Caco-2 (cell line): ENCODE data around the gene CRYM. TPM values are rescaled to one million over a fixed set of nuclear protein-coding genes. Genes with fewer than 3 reads are reported as not detected.

ENCODE experiments used
- BruUV-seq: library from RNA; stranded (reverse); fragments of 400-500 nt; replicated peaks from 2 replicates; lab custom pipeline; 2021; lab: Mats Ljungman, UMichigan
- CTCF ChIA-PET: fragments of 300-600 bp; sonication (Branson Sonifier 250); formaldehyde crosslinking; loops from one replicate; lab custom pipeline; 2022; ENCODE audit warnings: antibody characterized with exemption; lab: Charles Lee
- POLR2A ChIA-PET: fragments of 300-600 bp; sonication (Branson Sonifier 250); formaldehyde crosslinking; loops from one replicate; lab custom pipeline; 2022; ENCODE audit warnings: antibody characterized with exemption; lab: Charles Lee
- DNase-seq, 2 experiments: peaks; one replicate each; pipeline versions ENCODE4 v3.0.0 to v3.0.0-alpha.2; 2020 to 2022
- H3K27me3 ChIP-seq: replicated peaks from 2 replicates; pipeline ENCODE4 v1.6.0; 2011; ENCODE audit warnings: low read length; ENCODE audit not compliant: control insufficient read depth, insufficient read depth
- H3K36me3 ChIP-seq: 2 replicates; pipeline ENCODE4 v1.5.1; 2011; ENCODE audit warnings: low read length; ENCODE audit not compliant: control insufficient read depth, insufficient read depth
- H3K4me1 ChIP-seq: fragments of 250-450 bp; sonication (Bioruptor Pico); 2 replicates; pipeline ENCODE4 v1.5.1; 2020; ENCODE audit warnings: mild to moderate bottlenecking
- H3K4me3 ChIP-seq: 2 replicates; pipeline ENCODE4 v1.5.1; 2011; ENCODE audit warnings: low read depth, mild to moderate bottlenecking, control low read depth, low read length
- H3K9me3 ChIP-seq: fragments of 250-450 bp; sonication (Bioruptor Pico); 2 replicates; pipeline ENCODE4 v1.5.1; 2020; ENCODE audit warnings: mild to moderate bottlenecking, moderate library complexity
- H3K27ac Mint-ChIP-seq: one replicate; pipeline ENCODE4 v1.8.0; 2022; ENCODE audit warnings: mixed read lengths; ENCODE audit not compliant: unreplicated experiment
- H3K27me3 Mint-ChIP-seq: one replicate; pipeline ENCODE4 v1.8.0; 2022; ENCODE audit warnings: mixed read lengths; ENCODE audit not compliant: insufficient read depth, unreplicated experiment
- H3K36me3 Mint-ChIP-seq: one replicate; pipeline ENCODE4 v1.8.0; 2022; ENCODE audit warnings: mild to moderate bottlenecking, mixed read lengths; ENCODE audit not compliant: insufficient read depth, unreplicated experiment
- H3K4me1 Mint-ChIP-seq: one replicate; pipeline ENCODE4 v1.8.0; 2022; ENCODE audit warnings: low read depth, mixed read lengths; ENCODE audit not compliant: unreplicated experiment
- H3K4me3 Mint-ChIP-seq: one replicate; pipeline ENCODE4 v1.8.0; 2022; ENCODE audit warnings: mild to moderate bottlenecking, moderate library complexity, mixed read lengths; ENCODE audit not compliant: unreplicated experiment
- H3K9me3 Mint-ChIP-seq: one replicate; pipeline ENCODE4 v1.8.0; 2022; ENCODE audit warnings: mixed read lengths; ENCODE audit not compliant: unreplicated experiment
- intact Hi-C: fragments of 100-400 bp; cut with micrococcal nuclease; formaldehyde crosslinking; loops from one replicate; pipeline ENCODE4 v1.10.0; 2022; ENCODE audit not compliant: unreplicated experiment
- total RNA-seq: library from RNA; stranded (reverse); gene quantifications from 2 replicates; pipeline ENCODE4 v1.2.3, GENCODE V29; 2022
- TF ChIP-seq, protein P1 (sequence below), 2 experiments: fragments of 200-600 bp in 1 of 2; IDR thresholded peaks; 1 replicate in 1 of 2; 2 replicates in 1 of 2; pipeline versions ENCODE4 v1.5.1 to v1.8.0; 2011 to 2022; ENCODE audit warnings: antibody characterized with exemption in 1 of 2, control low read depth in 1 of 2, inconsistent platforms in 1 of 2, low read depth in 1 of 2, low read length in 1 of 2, mild to moderate bottlenecking in 1 of 2, moderate library complexity in 1 of 2; ENCODE audit not compliant: insufficient read depth in 1 of 2, severe bottlenecking in 1 of 2, unreplicated experiment in 1 of 2

CRYM gene
- total RNA-seq, 1 experiment from 2014 or later: not detected

DNA sequence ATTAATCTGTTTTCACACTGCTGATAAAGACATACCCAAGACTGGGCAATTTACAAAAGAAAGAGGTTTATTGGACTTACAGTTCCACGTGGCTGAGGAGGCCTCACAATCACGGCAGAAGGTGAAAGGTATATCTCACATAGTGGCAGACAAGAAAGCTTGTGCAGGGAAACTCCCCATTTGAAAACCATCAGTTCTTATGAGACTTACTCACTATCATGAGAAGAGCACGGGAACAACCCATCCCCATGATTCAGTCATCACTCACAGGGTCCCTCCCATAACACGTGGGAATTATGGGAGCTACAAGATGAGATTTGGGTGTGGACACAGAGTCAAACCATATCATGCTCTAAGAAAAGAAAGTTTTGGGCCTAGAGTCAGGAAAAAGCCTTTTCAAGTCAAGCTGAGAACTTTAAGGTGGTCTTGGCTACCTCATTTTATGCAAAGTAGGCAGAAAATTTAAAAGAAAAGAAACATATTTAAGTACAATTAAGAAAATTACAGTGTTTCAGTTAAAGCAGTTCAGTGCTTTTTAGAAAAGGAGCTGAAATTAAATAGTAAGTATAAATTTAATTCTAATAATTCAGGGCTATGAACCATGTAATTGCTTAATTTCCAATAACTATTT lies 24.9 kb upstream of the CRYM start:
- Mint-ChIP-seq H3K9me3 (no peaks in the 10 kb centered on the region), H3K27ac (no peak overlapping the region), H3K36me3 (peaks cover 6% of the 10 kb centered on the region), H3K4me1 (peaks cover 8% of the 10 kb centered on the region), H3K4me3 (peak overlapping the region; percentile 97), H3K27me3 (no peaks in the 10 kb centered on the region)
- H3K36me3 ChIP-seq: no peaks in the 10 kb centered on the region
- TF ChIP-seq, protein P1, sequence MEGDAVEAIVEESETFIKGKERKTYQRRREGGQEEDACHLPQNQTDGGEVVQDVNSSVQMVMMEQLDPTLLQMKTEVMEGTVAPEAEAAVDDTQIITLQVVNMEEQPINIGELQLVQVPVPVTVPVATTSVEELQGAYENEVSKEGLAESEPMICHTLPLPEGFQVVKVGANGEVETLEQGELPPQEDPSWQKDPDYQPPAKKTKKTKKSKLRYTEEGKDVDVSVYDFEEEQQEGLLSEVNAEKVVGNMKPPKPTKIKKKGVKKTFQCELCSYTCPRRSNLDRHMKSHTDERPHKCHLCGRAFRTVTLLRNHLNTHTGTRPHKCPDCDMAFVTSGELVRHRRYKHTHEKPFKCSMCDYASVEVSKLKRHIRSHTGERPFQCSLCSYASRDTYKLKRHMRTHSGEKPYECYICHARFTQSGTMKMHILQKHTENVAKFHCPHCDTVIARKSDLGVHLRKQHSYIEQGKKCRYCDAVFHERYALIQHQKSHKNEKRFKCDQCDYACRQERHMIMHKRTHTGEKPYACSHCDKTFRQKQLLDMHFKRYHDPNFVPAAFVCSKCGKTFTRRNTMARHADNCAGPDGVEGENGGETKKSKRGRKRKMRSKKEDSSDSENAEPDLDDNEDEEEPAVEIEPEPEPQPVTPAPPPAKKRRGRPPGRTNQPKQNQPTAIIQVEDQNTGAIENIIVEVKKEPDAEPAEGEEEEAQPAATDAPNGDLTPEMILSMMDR (IDR thresholded peaks at IDR 0.05; ENCODE audit: insufficient read depth in 1 of 2, low read depth in 1 of 2, low read length in 1 of 2, severe bottlenecking in 1 of 2, unreplicated experiment in 1 of 2): no peak
- no peaks in the 10 kb centered on the region for H3K9me3 ChIP-seq
- BruUV-seq: no TSS peak
- no peaks in the 10 kb centered on the region for H3K27me3 ChIP-seq
- no peak overlapping the region for H3K4me3 ChIP-seq
- CTCF ChIA-PET: interaction anchor here (0.6 to 1.3 kb wide), 3 partner anchors 90 to 146 kb away, joined by 4 to 5 read pairs (median 5); no protein-coding TSS in a partner anchor
- POLR2A ChIA-PET: interaction anchor here (0.6 kb wide), 1 partner anchor 496 kb away, joined by 3 read pairs; no protein-coding TSS in a partner anchor
- no peak for DNase-seq
- intact Hi-C loops: loop anchor here (5.0 kb wide), 2 partner anchors 41 to 451 kb away; no protein-coding TSS in a partner anchor
- H3K4me1 ChIP-seq: peaks cover 12% of the 10 kb centered on the region

DNA sequence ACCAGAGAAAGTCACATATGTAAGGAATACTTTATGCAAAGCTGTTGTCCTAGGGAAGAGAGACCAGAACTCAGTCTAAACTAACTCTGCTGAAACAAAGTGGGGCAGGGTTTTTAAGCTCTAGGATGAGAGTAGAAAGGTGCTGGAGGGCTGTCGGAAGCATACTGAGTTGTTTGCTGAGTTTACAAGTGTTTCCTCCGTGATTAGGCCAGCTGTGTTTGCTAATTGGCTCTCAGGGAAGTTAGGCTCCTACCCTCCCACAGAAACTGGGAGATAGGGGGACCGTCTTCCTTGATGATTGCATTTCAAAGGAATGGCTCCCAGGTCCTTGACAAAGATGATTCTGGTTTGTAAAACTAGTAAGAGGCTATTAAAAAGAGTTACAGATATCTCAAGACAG lies 24.4 kb upstream of the CRYM start:
- H3K36me3 ChIP-seq: no peaks in the 10 kb centered on the region
- Mint-ChIP-seq H3K9me3 (no peaks in the 10 kb centered on the region), H3K27me3 (no peaks in the 10 kb centered on the region), H3K27ac (no peak overlapping the region), H3K4me3 (peak overlapping the region; percentile 97), H3K36me3 (peaks cover 6% of the 10 kb centered on the region), H3K4me1 (peaks cover 8% of the 10 kb centered on the region)
- H3K4me1 ChIP-seq: peaks cover 12% of the 10 kb centered on the region
- POLR2A ChIA-PET: interaction anchor here (0.6 kb wide), 1 partner anchor 496 kb away, joined by 3 read pairs; no protein-coding TSS in a partner anchor
- H3K27me3 ChIP-seq: no peaks in the 10 kb centered on the region
- peak overlapping the region; percentile 65; the same call in 1 of the 2 replicates for H3K4me3 ChIP-seq
- no peak for DNase-seq
- TF ChIP-seq, protein P1 (IDR thresholded peaks at IDR 0.05; ENCODE audit: insufficient read depth in 1 of 2, low read depth in 1 of 2, low read length in 1 of 2, severe bottlenecking in 1 of 2, unreplicated experiment in 1 of 2): no peak
- intact Hi-C loops: loop anchor here (5.0 kb wide), 2 partner anchors 40 to 450 kb away; no protein-coding TSS in a partner anchor
- TSS peak; percentile 12 for BruUV-seq
- CTCF ChIA-PET: interaction anchor here (0.6 to 1.3 kb wide), 3 partner anchors 90 to 145 kb away, joined by 4 to 5 read pairs (median 5); no protein-coding TSS in a partner anchor
- no peaks in the 10 kb centered on the region for H3K9me3 ChIP-seq

DNA sequence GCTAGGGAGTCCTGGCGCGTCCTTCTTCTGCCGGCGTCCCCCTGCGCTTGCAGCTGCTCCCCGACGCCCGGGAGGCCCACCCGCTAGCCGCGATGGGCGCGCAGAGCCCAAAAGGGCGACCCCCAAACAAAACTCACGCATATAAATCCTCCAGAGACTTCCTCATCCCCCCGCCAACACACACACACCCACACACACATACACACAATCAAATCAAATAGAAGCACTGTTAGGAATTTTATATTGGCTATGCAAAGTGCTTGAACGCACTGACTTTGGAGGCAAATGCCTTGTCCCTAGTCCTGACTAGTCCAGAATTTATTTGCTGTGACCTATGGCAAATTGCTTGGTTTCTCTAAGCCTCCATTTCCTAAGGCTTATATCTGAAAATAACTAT lies 23.8 kb upstream of the CRYM start:
- intact Hi-C loops: loop anchor here (2.0 to 5.0 kb wide), 3 partner anchors 23 to 450 kb away; partner anchors contain the start of gene CRYM
- Mint-ChIP-seq H3K36me3 (peaks cover 6% of the 10 kb centered on the region), H3K4me1 (peaks cover 8% of the 10 kb centered on the region), H3K4me3 (peak overlapping the region; percentile 97), H3K27ac (peak overlapping the region; percentile 82), H3K27me3 (no peaks in the 10 kb centered on the region), H3K9me3 (no peaks in the 10 kb centered on the region)
- ChIA-PET CTCF (interaction anchor here (1.1 to 1.6 kb wide), 4 partner anchors 25 to 156 kb away, joined by 3 to 10 read pairs (median 4); no protein-coding TSS in a partner anchor), POLR2A (no interaction called here)
- Histone ChIP-seq H3K4me3 (peak overlapping the region; percentile 65), H3K36me3 (no peaks in the 10 kb centered on the region), H3K4me1 (peaks cover 12% of the 10 kb centered on the region), H3K9me3 (no peaks in the 10 kb centered on the region), H3K27me3 (no peaks in the 10 kb centered on the region)
- BruUV-seq: no TSS peak
- TF ChIP-seq, protein P1 (IDR thresholded peaks at IDR 0.05; ENCODE audit: insufficient read depth in 1 of 2, low read depth in 1 of 2, low read length in 1 of 2, severe bottlenecking in 1 of 2, unreplicated experiment in 1 of 2): no peak
- DNase-seq: no peak
